Stimulated activated CD8-positive, alpha-beta memory T cell treated with anti-CD3 and anti-CD28 coated beads, Interleukin-12 subunit alpha, Interleukin-12 subunit beta, amount 100 ng/mL, for 1 hour (primary cell): Measurements from ENCODE around the gene RIN3.

Experiments
- DNase-seq: peaks from one replicate; pipeline ENCODE4 v3.0.0-alpha.2; 2020; ENCODE audit warnings: low read depth

RIN3 gene, protein sequence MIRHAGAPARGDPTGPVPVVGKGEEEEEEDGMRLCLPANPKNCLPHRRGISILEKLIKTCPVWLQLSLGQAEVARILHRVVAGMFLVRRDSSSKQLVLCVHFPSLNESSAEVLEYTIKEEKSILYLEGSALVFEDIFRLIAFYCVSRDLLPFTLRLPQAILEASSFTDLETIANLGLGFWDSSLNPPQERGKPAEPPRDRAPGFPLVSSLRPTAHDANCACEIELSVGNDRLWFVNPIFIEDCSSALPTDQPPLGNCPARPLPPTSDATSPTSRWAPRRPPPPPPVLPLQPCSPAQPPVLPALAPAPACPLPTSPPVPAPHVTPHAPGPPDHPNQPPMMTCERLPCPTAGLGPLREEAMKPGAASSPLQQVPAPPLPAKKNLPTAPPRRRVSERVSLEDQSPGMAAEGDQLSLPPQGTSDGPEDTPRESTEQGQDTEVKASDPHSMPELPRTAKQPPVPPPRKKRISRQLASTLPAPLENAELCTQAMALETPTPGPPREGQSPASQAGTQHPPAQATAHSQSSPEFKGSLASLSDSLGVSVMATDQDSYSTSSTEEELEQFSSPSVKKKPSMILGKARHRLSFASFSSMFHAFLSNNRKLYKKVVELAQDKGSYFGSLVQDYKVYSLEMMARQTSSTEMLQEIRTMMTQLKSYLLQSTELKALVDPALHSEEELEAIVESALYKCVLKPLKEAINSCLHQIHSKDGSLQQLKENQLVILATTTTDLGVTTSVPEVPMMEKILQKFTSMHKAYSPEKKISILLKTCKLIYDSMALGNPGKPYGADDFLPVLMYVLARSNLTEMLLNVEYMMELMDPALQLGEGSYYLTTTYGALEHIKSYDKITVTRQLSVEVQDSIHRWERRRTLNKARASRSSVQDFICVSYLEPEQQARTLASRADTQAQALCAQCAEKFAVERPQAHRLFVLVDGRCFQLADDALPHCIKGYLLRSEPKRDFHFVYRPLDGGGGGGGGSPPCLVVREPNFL

GRCh38 chr14:92513204-92513965, at the start of gene RIN3:
Gene RIN3, plus strand, starts transcription at chr14:92513781. Its CDS starts 152 bp downstream, at chr14:92513933.
- no peak for DNase-seq

DNA sequence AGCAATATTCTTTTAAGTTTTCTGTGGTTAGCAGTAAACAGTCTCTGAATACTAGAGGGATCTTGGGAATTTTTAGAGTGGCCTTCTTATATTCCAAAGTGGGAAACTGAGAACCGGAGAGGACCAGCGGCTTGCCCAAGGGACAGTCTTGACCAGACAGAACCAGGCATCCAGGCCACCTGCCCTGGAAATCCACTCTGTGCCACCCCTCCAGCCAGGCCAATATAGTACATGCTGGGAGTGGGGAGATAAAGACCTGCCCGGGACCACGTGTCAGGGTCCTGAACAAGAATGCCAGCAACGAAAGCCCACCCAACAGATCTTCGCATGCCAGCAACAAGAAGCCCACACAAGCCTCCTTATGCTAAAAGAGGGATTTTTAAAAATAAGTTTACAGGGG, 49.4 kb upstream of the RIN3 start:
- DNase-seq: no peak

DNA sequence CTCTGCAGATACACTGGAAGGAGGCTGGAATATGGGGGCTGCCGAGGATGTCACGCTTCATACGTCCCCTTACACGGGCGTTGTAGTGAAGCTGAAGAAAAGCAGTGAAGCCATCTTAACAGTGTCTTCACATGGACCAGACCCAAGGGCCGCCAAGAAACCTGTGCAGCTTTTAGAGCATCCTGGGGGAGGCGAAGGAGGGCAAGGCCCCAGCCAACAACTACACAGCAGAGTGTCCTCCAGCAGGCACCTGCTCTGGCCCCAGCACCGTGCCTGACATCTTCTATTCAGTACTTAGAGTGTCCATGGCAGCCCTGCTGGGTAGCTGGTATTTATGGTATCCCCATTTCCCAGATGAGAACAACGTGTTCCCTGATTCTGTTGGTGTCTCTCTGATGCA, 48.9 kb upstream of the RIN3 start:
- no peak for DNase-seq

DNA sequence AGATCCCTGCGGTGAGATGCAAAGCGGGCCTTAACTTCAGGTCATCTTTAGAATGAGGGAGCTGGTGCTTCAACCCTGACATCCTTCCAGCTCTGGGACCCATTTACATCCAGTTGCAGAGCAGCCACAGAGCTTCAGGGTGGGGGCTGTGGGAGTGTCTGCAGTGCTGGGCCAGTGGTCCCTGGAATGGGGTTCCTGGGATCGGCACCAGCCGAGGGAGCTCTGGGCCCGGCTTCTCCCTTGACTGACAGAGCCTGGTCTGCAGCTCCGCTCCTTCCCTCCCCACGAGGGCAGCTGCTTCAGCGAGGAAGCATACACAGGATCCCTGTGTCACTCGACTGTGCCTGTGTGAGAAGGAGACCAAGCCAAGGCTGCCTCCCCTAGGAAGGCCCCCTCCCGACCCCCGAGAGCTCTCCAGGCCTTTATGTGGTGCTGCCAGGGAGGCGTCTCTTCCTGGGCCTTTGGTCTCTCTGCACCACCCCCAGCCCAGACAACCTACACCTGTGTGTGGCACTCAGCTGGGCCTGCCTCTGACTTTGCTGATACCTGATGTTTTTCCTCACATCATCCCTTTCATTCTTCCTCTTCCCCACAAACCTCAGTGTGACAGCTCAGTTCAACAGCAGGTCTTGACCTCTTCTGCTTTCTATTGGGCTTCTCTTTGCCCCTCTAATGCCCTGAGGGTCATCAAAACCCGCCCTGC, 48.1 kb upstream of the RIN3 start:
- DNase-seq: no peak

GRCh38 chr14:92466059-92466458, 47.5 kb upstream of the RIN3 start:
- no peak for DNase-seq

GRCh38 chr14:92469515-92469914, 44.1 kb upstream of the RIN3 start:
- DNase-seq: no peak

GRCh38 chr14:92470215-92470614, 43.4 kb upstream of the RIN3 start:
- no peak for DNase-seq

GRCh38 chr14:92470811-92471210, 42.8 kb upstream of the RIN3 start:
- no peak for DNase-seq

DNA sequence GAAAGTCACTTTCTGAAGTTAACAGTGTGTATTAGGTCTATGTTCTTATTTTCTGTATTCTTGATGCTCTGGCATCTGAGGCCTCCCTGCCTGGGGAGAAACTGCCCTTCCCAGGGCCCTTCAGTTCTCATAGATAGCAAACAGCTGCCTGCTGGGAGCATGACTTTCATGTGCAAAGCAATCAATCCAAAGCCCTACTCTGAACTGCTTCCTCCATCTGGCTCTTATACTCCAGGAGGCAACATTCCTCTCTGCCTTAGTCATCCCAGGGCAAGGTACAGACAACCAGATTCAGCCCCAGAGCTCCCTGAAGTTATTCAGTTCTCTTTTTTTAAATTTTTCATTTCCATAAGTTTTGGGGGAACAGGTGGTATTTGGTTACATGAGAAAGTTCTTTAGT, 41.7 kb upstream of the RIN3 start:
- DNase-seq: no peak

- no peak for DNase-seq
Observed at GRCh38 chr14:92472860-92473259, 40.7 kb upstream of the RIN3 start.

- DNase-seq: no peak
Observed at GRCh38 chr14:92473261-92473968, 40.2 kb upstream of the RIN3 start.

- no peak for DNase-seq
Observed at GRCh38 chr14:92473969-92474535, 39.5 kb upstream of the RIN3 start.

- DNase-seq: no peak
Observed at GRCh38 chr14:92475037-92475436, 38.5 kb upstream of the RIN3 start.

DNA sequence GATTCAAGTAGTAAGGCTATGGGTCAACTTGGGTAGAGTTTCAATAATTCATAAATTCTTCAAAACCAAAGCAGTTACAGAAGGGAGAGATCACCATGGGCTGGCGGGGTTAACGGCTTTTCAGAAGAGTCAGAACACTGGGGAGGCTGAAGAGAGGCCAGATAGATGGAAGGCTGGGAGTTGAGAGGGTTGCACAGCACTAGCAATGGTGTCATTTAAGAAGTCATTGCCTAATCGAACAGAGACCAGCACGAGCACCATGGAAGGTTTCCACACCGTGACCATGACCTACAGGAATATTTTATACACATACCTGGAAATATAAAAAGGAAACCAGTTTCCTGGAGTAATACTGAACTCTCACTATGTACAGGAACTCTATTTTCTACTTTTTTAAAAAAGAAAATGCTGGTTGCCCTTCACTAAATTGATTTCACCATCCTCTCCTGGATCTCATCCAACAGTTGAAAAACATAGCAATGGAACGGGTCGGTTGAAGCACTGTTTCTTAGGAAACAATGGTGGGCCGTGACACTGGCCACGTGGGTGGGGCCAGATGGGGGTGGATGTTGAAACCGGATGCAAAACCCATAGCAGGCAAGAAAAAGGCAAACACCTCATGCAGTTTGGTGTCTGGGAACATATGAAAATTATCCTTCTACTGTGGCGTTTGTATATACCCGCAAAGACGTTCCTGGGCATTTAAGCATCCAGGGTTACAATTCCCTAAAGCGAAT, 38.0 kb upstream of the RIN3 start:
- DNase-seq: no peak

GRCh38 chr14:92480856-92481255, 32.7 kb upstream of the RIN3 start:
- no peak for DNase-seq

GRCh38 chr14:92481386-92481785, 32.2 kb upstream of the RIN3 start:
- no peak for DNase-seq

- DNase-seq: no peak
Observed at GRCh38 chr14:92481811-92482555, 31.6 kb upstream of the RIN3 start.

- no peak for DNase-seq
Observed at GRCh38 chr14:92482621-92483319, 30.8 kb upstream of the RIN3 start.
